IMR-90 (cell line): ENCODE data around the gene RELT. TPM values are rescaled to one million over a fixed set of nuclear protein-coding genes. Genes with fewer than 3 reads are reported as not detected.

Experiments used
- ATAC-seq: fragments of 200-7000 bp; cut with Tn5 transposase; 2 replicates; pipeline ENCODE4 v1.9.1; 2020; ENCODE audit warnings: low read depth, mild to moderate bottlenecking, moderate library complexity
- BruUV-seq: library from RNA; stranded (reverse); fragments of 400-500 nt; replicated peaks from 2 replicates; lab custom pipeline; 2021; lab: Mats Ljungman, UMichigan
- CTCF ChIA-PET: fragments of 300-600 bp; formaldehyde crosslinking; extraction: SDS; loops from one replicate; lab custom pipeline; 2021; ENCODE audit warnings: antibody characterized with exemption; lab: Yijun Ruan, JAX
- POLR2A ChIA-PET: fragments of 300-600 bp; sonication (Branson Sonifier 250); formaldehyde crosslinking; loops from one replicate; lab custom pipeline; 2022; ENCODE audit warnings: antibody characterized with exemption; ENCODE audit not compliant: unreplicated experiment; lab: Charles Lee
- DNase-seq: peaks from one replicate; pipeline ENCODE4 v3.0.0; 2013
- H2AFZ ChIP-seq: replicated peaks from 2 replicates; pipeline ENCODE3; 2013; ENCODE audit warnings: low read length, mild to moderate bottlenecking; ENCODE audit not compliant: poor library complexity
- H2AK5ac ChIP-seq: 2 replicates; pipeline ENCODE4 v1.6.1; 2013; ENCODE audit warnings: low read depth, low read length, inconsistent platforms
- H2AK9ac ChIP-seq: replicated peaks from 2 replicates; pipeline ENCODE3; 2013; ENCODE audit warnings: mild to moderate bottlenecking, low read depth, low read length, moderate library complexity; ENCODE audit not compliant: poor library complexity
- H2BK120ac ChIP-seq: 2 replicates; pipeline ENCODE4 v1.6.1; 2013; ENCODE audit warnings: low read depth, low read length, inconsistent platforms
- H2BK15ac ChIP-seq: 3 replicates; pipeline ENCODE4 v1.6.1; 2013; ENCODE audit warnings: low read depth, low read length, inconsistent platforms
- H2BK20ac ChIP-seq: 2 replicates; pipeline ENCODE4 v1.6.1; 2013; ENCODE audit warnings: low read depth, mild to moderate bottlenecking, inconsistent platforms, low read length, moderate library complexity
- H2BK5ac ChIP-seq: 2 replicates; pipeline ENCODE4 v1.6.1; 2013; ENCODE audit warnings: mild to moderate bottlenecking, low read depth, low read length, inconsistent platforms; ENCODE audit not compliant: poor library complexity, severe bottlenecking
- H3K14ac ChIP-seq: replicated peaks from 2 replicates; pipeline ENCODE4 v1.6.1; 2013; ENCODE audit warnings: low read depth, low read length, inconsistent platforms
- H3K18ac ChIP-seq: 2 replicates; pipeline ENCODE4 v1.6.1; 2013; ENCODE audit warnings: low read depth, low read length, control low read depth
- H3K23ac ChIP-seq: 2 replicates; pipeline ENCODE4 v1.6.1; 2013; ENCODE audit warnings: low read depth, low read length, inconsistent platforms
- H3K27ac ChIP-seq: 2 replicates; pipeline ENCODE4 v1.5.1; 2013; ENCODE audit warnings: mild to moderate bottlenecking, control low read depth, low read length; ENCODE audit not compliant: insufficient read depth
- H3K27me3 ChIP-seq: 2 replicates; pipeline ENCODE4 v1.6.1; 2013; ENCODE audit warnings: low read length; ENCODE audit not compliant: control insufficient read depth, insufficient read depth
- H3K36me3 ChIP-seq: 2 replicates; pipeline ENCODE4 v1.6.1; 2013; ENCODE audit warnings: low read length, mixed read lengths; ENCODE audit not compliant: control insufficient read depth, insufficient read depth
- H3K4ac ChIP-seq: 2 replicates; pipeline ENCODE4 v1.6.1; 2013; ENCODE audit warnings: low read depth, low read length, inconsistent platforms
- H3K4me1 ChIP-seq: 2 replicates; pipeline ENCODE4 v1.6.1; 2013; ENCODE audit warnings: low read length, mixed read lengths; ENCODE audit not compliant: control insufficient read depth, insufficient read depth
- H3K4me2 ChIP-seq: 2 replicates; pipeline ENCODE4 v1.6.1; 2013; ENCODE audit warnings: low read depth, mild to moderate bottlenecking, control low read depth, low read length, moderate library complexity
- H3K4me3 ChIP-seq: 2 replicates; pipeline ENCODE4 v1.5.1; 2013; ENCODE audit warnings: low read depth, mild to moderate bottlenecking, control low read depth, low read length, moderate library complexity; ENCODE audit not compliant: insufficient read depth
- H3K56ac ChIP-seq: 2 replicates; pipeline ENCODE4 v1.6.1; 2013; ENCODE audit warnings: low read length, inconsistent platforms; ENCODE audit not compliant: insufficient read depth; ENCODE audit errors: extremely low read depth
- H3K79me1 ChIP-seq, 2 experiments: 2 replicates each; pipeline ENCODE4 v1.6.1; 2013; ENCODE audit warnings: low read length in 2 of 2, inconsistent platforms in 1 of 2, low read depth in 1 of 2
- H3K9ac ChIP-seq: 2 replicates; pipeline ENCODE4 v1.6.1; 2013; ENCODE audit warnings: low read depth, low read length, control low read depth
- H3K9me1 ChIP-seq: 2 replicates; pipeline ENCODE4 v1.6.1; 2013; ENCODE audit warnings: low read length, inconsistent platforms; ENCODE audit not compliant: insufficient read depth
- H3K9me3 ChIP-seq: 2 replicates; pipeline ENCODE4 v1.6.1; 2013; ENCODE audit warnings: low read length; ENCODE audit not compliant: control insufficient read depth, insufficient read depth
- H4K20me1 ChIP-seq: 2 replicates; pipeline ENCODE4 v1.6.1; 2013; ENCODE audit warnings: low read length, inconsistent platforms; ENCODE audit not compliant: insufficient read depth
- H4K5ac ChIP-seq: 2 replicates; pipeline ENCODE4 v1.6.1; 2013; ENCODE audit warnings: mild to moderate bottlenecking, low read depth, low read length, control low read depth
- H4K8ac ChIP-seq, 2 experiments: 2 replicates each; pipeline ENCODE4 v1.6.1; 2013; ENCODE audit warnings: low read depth in 2 of 2, low read length in 2 of 2, control low read depth in 1 of 2, inconsistent platforms in 1 of 2
- H4K91ac ChIP-seq: 2 replicates; pipeline ENCODE4 v1.6.1; 2013; ENCODE audit warnings: low read depth, low read length, inconsistent platforms; ENCODE audit not compliant: insufficient read depth
- CEBPB ChIP-seq: IDR thresholded peaks from 2 replicates; pipeline ENCODE4 v1.6.1; 2012; ENCODE audit warnings: low read depth, low read length, improper control_type of control experiment
- CHD1 ChIP-seq: IDR thresholded peaks from 2 replicates; pipeline ENCODE4 v1.6.1; 2012; ENCODE audit warnings: low read depth, low read length, improper control_type of control experiment
- CTCF ChIP-seq: conservative IDR thresholded peaks from 2 replicates; pipeline ENCODE4 v1.5.1; 2012; ENCODE audit warnings: mild to moderate bottlenecking, low read depth, low read length, improper control_type of control experiment
- FOS ChIP-seq: fragments of 150-350 bp; IDR thresholded peaks from 2 replicates; pipeline ENCODE4 v1.6.1; 2016; ENCODE audit warnings: low read depth, low read length
- MAFK ChIP-seq: IDR thresholded peaks from 2 replicates; pipeline ENCODE4 v1.6.1; 2012; ENCODE audit warnings: low read depth, low read length, improper control_type of control experiment
- MAZ ChIP-seq: IDR thresholded peaks from 2 replicates; pipeline ENCODE4 v1.6.1; 2012; ENCODE audit warnings: low read depth, mild to moderate bottlenecking, low read length, improper control_type of control experiment, moderate library complexity, borderline replicate concordance
- MXI1 ChIP-seq: IDR thresholded peaks from 2 replicates; pipeline ENCODE4 v1.6.1; 2012; ENCODE audit warnings: low read depth, mild to moderate bottlenecking, low read length, moderate library complexity, borderline replicate concordance
- POLR2A ChIP-seq: IDR thresholded peaks from 2 replicates; pipeline ENCODE4 v1.6.1; 2012; ENCODE audit warnings: mild to moderate bottlenecking, low read depth, low read length
- RAD21 ChIP-seq: IDR thresholded peaks from 2 replicates; pipeline ENCODE4 v1.6.1; 2012; ENCODE audit warnings: low read length, improper control_type of control experiment
- RFX5 ChIP-seq: IDR thresholded peaks from 2 replicates; pipeline ENCODE4 v1.8.0; 2012; ENCODE audit warnings: low read depth, mild to moderate bottlenecking, low read length, moderate library complexity
- USF2 ChIP-seq: fragments of 150-350 bp; IDR thresholded peaks from 2 replicates; pipeline ENCODE4 v1.6.1; 2017; ENCODE audit warnings: mild to moderate bottlenecking, antibody characterized with exemption, low read length, low read depth
- WGBS, 2 experiments: methylation state at CpG; one replicate each; pipeline versions ENCODE4 v1.1.5 to v1.1.7; 2013; ENCODE audit warnings: missing lambda C conversion rate in 2 of 2; ENCODE audit not compliant: insufficient read length in 1 of 2; ENCODE audit errors: extremely low coverage in 2 of 2; 5-methylcytosine and 5-hydroxymethylcytosine counted together
- dilution Hi-C: fragments of 300-500 bp; cut with HindIII; formaldehyde crosslinking; loops from one replicate; pipeline ENCODE4 v1.14.3; 2018; ENCODE audit warnings: low sequenced_read_pairs; ENCODE audit not compliant: unreplicated experiment
- in situ Hi-C: fragments of 300-500 bp; cut with MboI; formaldehyde crosslinking; loops from 3 replicates; pipeline ENCODE4 v1.14.3; 2019; ENCODE audit warnings: low sequenced_read_pairs, inconsistent platforms, mixed read lengths
- intact Hi-C: fragments of 100-400 bp; cut with micrococcal nuclease; formaldehyde crosslinking; loops from 2 replicates; pipeline ENCODE4 v1.10.0; 2022
- polyA plus RNA-seq, 3 experiments: library from polyadenylated mRNA; depleted of rRNA; stranded (reverse); fragments of >200 nt; gene quantifications; 2 replicates each; pipeline ENCODE4 v1.2.3, GENCODE V29; 2012; ENCODE audit warnings: low replicate concordance in 1 of 3
- total RNA-seq: library from RNA; depleted of rRNA; stranded (reverse); fragments of >200 nt; gene quantifications from 2 replicates; pipeline ENCODE4 v1.2.3, GENCODE V29; 2012

The RELT gene
- total and polyA plus RNA-seq, 2 of the 4 experiments (the other 2 are of a cell fraction) = 2.3 to 5.3 TPM

GRCh38 chr11:73429121-73429750 lies 53.0 kb downstream of the RELT start:
- 57% methylated on average over 3 of the region's 5 CpGs; no CpG with 5 or more reads in 1 of the 2 experiments for WGBS, 2 experiments
- Histone ChIP-seq H2BK20ac (no peak overlapping the region), H3K9me1 (peaks cover 14% of the 10 kb centered on the region), H4K8ac (no peak overlapping the region), H2AFZ (no peak overlapping the region), H3K27ac (peak overlapping the region; percentile 28; the same call in 1 of the 2 replicates), H4K5ac (no peak overlapping the region), H3K79me1 (peaks cover 2 to 38% of the 10 kb centered on the region in 2 experiments; a peak in 3 of 4 replicates), H3K56ac (no peak overlapping the region), H2BK120ac (0 out of 2 replicates have a peak overlapping the region, but pooled peaks have one; percentile 0), H3K23ac (no peak overlapping the region), H3K4ac (peak overlapping the region; percentile 2; the same call in 1 of the 2 replicates), H3K4me2 (peak overlapping the region; percentile 48; the same call in 1 of the 2 replicates), H3K9ac (no peak overlapping the region), H4K20me1 (no peaks in the 10 kb centered on the region; the same call in 1 of the 2 replicates), H3K14ac (0 out of 2 replicates have a peak overlapping the region, but pooled peaks have one; percentile 4), H3K36me3 (no peaks in the 10 kb centered on the region), H2BK5ac (peak overlapping the region; percentile 6), H3K9me3 (no peaks in the 10 kb centered on the region), H2AK5ac (no peak overlapping the region; the same call in 1 of the 2 replicates), H4K91ac (no peak overlapping the region), H3K4me1 (peaks cover 13% of the 10 kb centered on the region), H3K18ac (peak overlapping the region; percentile 8; the same call in 1 of the 2 replicates), H2AK9ac (no peak overlapping the region), H3K27me3 (no peaks in the 10 kb centered on the region), H3K4me3 (no peak overlapping the region), H2BK15ac (no peak overlapping the region)
- ChIA-PET POLR2A (interaction anchor here (0.5 kb wide), 1 partner anchor 261 kb away, joined by 3 read pairs; no protein-coding TSS in a partner anchor), CTCF (interaction anchor here (0.6 kb wide), 2 partner anchors 14 to 72 kb away, joined by 3 read pairs; no protein-coding TSS in a partner anchor)
- DNase-seq (peak; percentile 75), ATAC-seq (peak; percentile 91)
- in situ Hi-C loops (no loop called here), intact Hi-C loops (loop anchor here (1.0 kb wide), 1 partner anchor 33 kb away; no protein-coding TSS in a partner anchor), dilution Hi-C loops (no loop called here)
- no peak for TF ChIP-seq RAD21
- no peak for TF ChIP-seq CTCF
- no peak for TF ChIP-seq RFX5
- no peak for TF ChIP-seq CHD1
- no peak for TF ChIP-seq POLR2A
- TF ChIP-seq CEBPB = no peak
- no peak for TF ChIP-seq FOS
- TF ChIP-seq MXI1 = no peak
- TF ChIP-seq MAZ = no peak
- TF ChIP-seq MAFK = no peak
- no peak for TF ChIP-seq USF2
- TSS peak; percentile 8 for BruUV-seq
